GM18520 (cell line): ENCODE measurements around the gene NCOA7.
"Not testable (repeated sequence)": the region's sequence is repeated elsewhere in the genome, so short reads cannot be mapped to it uniquely, and the experiment has no call there.

Experiments used
- ATAC-seq: cut with Tn5 transposase; IDR thresholded peaks from one replicate; pipeline ENCODE4 v1.9.1; 2021; ENCODE audit not compliant: unreplicated experiment

NCOA7 gene

GRCh38 chr6:125791151-125791819 is 525 bp downstream of the NCOA7 start:
- ATAC-seq = peak; percentile 13

DNA sequence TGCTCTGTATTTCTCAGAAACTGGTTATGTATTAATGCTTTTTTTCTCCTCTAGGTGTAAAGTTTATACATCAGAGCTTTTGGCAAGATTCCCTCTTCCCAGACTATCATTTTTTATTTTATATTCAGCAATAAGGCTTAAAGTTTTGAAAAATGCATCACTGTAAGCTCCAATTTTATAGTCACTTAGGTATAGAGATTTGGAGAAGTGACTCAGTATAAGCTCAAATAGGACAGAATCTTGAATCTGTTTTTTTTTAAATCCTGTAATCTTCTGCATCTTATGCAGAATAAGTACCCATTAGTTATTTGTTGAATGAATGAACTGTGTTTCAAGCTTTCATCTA is 1.0 kb downstream of the NCOA7 start:
- ATAC-seq = no peak

- ATAC-seq = no peak
These were observed 1.4 kb downstream of the NCOA7 start for GRCh38 chr6:125792172-125792571.

GRCh38 chr6:125792680-125793079 is 1.9 kb downstream of the NCOA7 start:
- ATAC-seq = no peak

DNA sequence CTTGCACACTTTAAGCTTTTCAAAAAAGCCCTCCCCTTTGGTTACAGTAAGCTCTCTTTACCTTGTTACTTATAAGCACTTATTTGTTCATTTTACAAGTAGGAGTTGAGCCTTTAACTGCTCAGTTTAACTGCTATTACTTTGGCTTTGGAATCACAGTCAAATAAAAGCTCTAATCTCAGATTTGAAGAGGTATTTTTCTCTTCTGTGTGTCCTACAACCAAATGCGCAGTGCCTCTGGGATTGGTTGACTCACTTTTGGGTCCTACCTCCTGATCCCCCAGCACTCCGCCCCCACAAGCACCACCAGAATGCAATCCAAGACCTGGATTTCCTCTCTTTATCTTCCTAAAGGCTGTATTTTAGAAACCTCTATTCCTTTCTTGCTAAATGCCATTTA is 2.5 kb downstream of the NCOA7 start:
- no peak for ATAC-seq

GRCh38 chr6:125793863-125794262 is 3.1 kb downstream of the NCOA7 start:
- no peak for ATAC-seq

DNA sequence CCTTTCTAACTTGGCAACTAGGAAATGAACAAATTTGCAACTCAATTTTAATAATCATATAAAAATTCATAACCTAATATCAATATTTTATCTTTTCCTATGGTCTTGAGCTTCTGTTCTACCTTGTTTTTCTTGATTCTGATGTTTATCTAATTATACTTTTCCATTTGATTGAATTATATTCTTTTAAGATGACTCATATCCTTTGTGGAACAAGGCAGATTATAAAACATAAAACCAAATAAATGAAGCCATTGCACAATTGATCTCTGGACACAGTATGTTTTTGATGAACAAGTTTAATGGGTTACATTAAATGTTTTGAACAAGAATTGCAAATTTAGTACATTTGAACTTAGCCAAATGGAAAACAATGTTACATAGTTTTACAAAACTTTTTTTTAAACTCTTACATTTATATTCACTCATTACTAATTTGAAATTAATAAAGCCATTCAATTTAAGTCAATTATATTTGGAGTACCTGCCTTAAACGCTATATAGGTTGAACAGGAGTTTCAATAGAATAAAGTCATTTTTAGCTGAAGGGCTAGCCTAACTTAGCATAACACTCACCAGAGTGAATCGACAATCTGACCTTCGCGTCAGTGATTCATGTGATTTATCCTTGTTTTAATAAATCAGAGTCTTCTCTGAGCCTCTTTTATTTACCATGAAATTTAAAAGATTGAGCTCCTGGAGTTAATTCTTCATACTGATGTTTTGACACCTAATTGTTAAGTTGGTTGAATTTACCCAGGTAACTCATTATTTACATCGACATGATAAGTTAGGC is 3.8 kb downstream of the NCOA7 start:
- ATAC-seq = no peak

GRCh38 chr6:125795301-125795700 is 4.5 kb downstream of the NCOA7 start:
- ATAC-seq = no peak

DNA sequence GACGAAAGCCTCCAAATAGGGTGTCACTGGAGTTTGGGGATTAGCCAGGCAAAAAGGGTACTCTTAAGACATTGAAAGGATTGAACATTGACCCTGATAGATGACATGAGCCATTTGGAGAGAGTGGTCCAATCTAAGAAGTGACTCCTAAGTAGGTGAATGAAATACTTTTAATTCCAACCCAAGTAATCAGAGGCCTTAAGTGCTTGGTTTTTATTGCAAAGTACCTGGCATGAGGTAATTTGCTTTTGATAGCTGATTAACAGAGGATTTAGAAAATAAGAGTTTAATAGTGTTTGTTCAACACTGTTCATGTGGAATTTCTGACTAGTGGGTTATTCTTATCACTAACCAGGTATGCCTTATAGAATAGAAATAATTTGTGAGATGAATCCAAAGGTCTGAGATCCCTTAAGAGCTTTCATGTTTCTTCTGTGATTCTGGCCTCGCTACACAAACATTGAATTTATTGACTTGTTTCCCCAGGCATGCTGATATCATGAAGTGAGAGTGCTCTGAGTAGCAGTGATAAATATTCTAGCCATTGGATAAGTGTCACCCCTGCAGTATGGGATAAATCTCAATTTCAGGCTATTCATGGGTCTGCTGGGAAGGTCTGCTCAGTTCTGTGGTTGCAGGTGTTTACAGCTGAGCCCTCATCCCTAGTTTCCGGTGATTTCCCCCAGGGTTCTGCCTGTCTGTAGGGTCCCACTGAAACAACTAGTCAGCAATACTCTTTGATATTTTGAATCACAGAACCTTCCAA is 6.5 kb downstream of the NCOA7 start:
- ATAC-seq = no peak

DNA sequence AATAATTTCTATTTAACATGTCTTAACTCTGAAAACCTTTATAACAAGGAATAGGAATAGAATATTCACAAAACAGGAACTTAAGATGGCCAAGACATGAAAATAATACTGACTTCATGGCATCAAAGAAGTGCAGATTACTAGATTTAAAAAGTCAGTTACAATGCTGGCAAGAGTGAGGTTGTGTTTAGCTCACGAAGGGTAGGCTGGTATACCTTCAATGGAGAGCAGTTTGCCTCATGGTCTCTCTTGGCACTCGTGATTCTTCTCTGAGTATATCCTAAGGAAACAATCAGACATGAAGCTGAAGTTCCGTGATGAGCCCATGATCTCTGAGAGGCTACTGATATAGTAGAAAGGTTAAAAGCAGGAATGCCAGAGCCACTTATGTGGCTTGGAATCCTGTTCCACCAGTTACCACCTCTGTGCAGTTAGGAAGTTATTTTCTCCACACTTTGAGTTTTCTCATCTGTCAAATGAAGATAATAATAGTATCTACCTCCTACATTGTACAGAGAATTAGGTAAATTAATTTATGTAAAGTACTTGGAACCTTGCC is 7.2 kb downstream of the NCOA7 start:
- ATAC-seq = no peak

GRCh38 chr6:125798734-125799508 is 8.2 kb downstream of the NCOA7 start:
- ATAC-seq = peak; percentile 90

DNA sequence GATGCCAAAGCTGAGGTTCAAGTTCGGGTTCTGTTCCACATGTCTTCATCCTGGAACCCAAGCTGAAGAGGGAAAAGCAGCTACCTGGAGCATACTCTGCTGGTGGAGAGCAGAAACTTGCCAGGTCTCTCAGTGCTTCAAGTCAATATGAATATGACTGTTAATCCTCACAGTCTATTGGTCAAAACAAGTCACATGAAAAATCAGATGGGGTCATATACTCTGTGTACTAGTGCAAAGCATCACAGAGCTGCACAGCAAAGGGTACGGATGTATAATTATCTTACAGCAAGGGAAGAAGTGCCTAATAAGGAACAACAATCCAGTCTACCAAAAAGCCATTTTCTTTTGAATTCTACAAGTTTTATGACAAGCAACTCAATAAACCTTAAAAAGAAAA is 11.6 kb downstream of the NCOA7 start:
- ATAC-seq = no peak

DNA sequence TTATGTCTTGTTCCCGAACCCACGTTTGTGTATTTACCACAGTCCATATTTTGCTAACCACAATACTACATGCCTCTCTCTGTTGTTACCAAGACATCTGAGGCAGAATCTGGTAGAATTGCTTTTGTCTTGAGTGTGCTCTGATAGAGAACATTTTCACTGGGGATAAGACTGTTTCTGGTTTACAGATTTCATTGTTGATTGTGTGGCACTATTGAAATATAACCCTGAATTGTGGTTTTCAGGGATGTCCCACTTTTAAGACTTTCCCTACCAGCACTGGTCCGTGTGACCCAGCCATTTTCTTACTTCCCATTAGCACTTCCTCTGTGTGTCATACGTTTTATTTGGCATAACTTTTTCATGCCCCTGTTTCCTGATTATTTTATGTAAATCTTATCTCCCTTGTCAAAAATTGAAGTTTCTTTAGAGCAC is 12.2 kb downstream of the NCOA7 start:
- no peak for ATAC-seq

DNA sequence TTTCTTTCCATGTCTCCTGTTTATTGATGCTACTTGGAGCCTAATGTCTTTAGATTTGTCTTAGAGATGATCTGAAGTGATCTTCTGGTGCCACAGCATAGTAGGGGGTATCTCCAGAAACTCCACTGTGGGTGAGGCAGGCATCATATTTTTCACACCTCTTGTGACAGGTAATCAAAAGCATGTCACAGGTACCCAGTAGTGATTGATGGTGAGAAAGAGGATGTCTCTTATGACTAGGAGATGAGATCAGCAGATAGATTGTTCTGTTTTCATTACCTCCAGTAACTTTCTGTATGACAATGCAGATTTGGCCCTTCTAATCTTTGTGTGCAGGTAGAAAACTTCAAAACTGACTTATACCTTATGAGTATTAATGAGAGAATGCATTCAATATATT is 13.5 kb downstream of the NCOA7 start:
- peak; percentile 91 for ATAC-seq

DNA sequence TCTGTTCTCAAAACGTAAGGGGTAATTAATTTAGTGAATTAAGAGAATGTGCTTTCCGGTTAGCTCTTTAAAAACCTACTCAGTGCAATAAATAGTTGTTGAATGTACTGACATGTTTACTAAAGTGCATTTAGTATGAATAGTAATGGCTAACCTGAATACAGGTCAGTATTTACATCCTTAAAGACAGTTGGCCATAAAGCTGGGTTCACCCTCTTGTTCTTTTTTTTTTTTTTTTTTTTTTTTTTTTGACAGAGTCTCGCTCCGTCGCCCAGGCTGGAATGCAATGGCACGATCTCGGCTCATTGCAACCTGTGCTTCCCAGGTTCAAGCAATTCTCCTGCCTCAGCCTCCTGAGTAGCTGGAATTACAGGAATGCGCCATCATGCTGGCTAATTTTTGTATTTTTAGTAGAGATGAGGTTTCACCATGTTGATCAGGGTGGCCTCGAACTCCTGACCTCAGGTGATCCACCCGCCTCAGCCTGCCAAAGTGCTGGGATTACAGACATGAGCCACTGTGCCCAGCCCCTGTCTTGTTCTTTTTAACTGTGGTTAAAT is 14.2 kb downstream of the NCOA7 start:
- not testable (repeated sequence) for ATAC-seq

- no peak for ATAC-seq
These were observed 16.1 kb downstream of the NCOA7 start for GRCh38 chr6:125806813-125807212.

- ATAC-seq = no peak
These were observed 16.5 kb downstream of the NCOA7 start for GRCh38 chr6:125807293-125807692.

DNA sequence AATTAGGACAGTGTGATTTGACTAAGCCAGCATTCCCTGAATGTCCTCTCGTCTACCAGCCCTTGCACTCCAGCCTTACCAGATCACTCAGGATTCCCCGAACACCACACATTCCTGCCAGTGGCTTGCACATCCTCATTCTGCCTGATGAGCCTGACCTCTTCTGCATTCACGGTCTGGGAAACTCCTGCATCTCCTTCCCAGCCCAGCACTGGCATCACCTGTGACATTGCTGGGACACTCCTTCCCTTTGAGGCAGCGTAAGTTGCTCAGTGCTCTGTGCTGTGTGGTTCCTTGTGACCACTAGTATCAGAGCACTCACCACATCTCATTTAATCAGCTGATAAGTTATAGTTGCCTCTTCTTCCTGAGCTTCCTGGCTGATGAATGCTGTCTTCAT is 17.3 kb downstream of the NCOA7 start:
- ATAC-seq = no peak

DNA sequence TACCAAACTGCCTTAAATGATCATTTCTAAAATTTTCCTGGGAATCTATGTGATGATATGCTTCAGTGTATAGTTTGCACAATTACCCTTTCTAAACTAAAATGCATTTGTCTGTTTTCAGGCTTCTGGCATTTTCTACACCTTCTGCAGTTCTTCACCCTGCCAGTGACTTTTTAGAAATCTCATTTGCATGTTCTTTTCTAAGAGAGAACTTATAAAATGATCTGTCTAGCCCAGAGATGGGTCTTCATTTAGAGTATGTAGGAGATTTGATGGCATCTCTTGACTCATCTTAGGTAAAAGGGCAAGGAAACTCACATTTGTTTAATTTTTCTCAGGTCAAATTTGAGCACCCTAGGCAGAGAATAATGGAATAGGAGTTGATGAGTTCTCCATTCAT is 17.8 kb downstream of the NCOA7 start:
- no peak for ATAC-seq

DNA sequence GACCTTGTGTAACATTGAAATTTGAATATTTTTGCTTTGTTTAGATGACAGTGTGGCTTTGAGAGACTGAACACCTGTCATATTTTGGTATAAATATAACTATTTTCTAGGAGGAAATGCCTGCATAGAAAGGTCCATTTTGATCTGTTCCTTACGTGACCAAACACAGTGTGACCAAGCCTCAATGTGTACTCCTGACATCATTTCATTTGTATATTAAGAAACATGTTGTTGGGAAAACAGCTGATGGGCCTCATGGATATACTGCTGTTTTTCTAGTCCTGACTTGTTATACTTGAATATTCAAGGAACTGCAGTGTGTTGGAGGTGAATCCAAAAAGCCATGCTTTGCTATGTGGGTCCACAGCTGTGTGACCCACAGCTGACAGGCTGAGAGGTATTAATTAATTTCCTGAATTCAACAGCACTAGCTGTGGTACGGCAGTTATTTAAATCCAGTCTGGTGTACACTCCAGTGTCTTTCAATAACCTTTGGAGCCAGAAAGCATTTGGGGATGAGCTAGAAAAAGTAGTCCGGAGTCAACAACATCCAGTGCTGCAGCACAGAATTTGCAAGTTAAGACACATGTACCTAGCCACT is 18.9 kb downstream of the NCOA7 start:
- ATAC-seq = no peak
